NCI-H526 treated with DMSO at 0.1 percent for 48 hours (cell line): ENCODE measurements around the gene DIP2B.

Experiments used
- DNase-seq: peaks from one replicate; lab custom pipeline; 2025; lab: John Stamatoyannopoulos, UW

Gene DIP2B

DNA sequence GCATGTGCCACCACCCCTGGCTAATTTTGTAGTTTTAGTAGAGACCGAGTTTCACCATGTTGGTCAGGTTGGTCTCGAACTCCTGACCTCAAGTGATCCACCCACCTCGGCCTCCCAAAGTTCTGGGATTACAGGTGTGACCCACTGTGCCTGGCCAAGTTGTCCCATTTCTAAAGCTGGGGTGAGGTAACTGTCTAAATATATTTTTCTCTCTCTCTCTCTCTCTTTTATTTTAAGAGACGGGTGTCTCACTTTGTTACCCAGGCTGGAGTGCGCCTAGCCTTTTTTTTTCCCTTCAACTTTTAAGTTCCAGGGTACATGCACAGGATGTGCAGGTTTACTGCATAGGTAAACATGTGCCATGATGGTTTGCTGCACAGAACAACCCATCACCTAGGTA, 267.7 kb downstream of the DIP2B start:
- DNase-seq: no peak

GRCh38 chr12:50772877-50773276, 268.1 kb downstream of the DIP2B start:
- no peak for DNase-seq

DNA sequence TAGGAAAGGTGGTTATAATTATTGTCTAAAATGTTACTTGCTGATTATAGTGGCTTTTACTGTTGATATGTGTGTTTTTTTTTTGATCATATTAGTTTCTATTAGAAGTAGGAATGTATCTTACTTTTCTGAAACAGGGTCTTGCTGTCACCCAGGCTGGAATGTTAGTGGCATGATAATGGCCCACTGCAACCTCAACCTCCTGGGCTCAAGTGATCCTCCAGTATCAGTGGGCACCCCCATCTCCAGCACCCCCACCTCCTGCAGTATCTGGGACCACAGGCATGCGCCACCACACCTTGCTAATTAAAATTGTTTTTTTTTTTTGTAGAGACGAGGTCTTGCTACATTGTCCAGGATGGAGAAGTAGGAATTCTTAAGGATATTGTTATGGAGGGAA, 270.5 kb downstream of the DIP2B start:
- DNase-seq: no peak

- no peak for DNase-seq
Measured at GRCh38 chr12:50776749-50777728, 272.3 kb downstream of the DIP2B start.

- no peak for DNase-seq
Measured at GRCh38 chr12:50778663-50779590, 274.1 kb downstream of the DIP2B start.

DNA sequence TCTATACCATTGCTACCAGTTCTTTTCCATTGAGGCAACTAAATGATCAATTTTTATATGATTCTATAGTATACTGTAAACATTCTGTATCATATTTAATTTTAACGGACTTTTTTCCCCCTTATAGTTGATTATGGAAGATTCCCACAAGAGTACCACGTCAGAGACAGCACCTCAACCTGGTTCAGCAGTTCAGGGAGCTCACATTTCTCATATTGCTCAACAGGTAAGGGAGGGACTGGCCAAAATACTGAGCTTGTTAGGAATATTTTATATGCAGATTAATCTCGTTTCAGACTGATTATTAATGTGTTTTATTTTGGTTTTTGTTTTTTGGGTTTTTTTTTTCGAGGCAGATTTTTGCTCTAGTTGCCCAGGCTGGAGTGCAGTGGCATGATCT, 275.2 kb downstream of the DIP2B start:
- DNase-seq: no peak

GRCh38 chr12:50784501-50784900, 279.7 kb downstream of the DIP2B start:
- DNase-seq: no peak

GRCh38 chr12:50785406-50786001, 280.7 kb downstream of the DIP2B start:
- DNase-seq: no peak

DNA sequence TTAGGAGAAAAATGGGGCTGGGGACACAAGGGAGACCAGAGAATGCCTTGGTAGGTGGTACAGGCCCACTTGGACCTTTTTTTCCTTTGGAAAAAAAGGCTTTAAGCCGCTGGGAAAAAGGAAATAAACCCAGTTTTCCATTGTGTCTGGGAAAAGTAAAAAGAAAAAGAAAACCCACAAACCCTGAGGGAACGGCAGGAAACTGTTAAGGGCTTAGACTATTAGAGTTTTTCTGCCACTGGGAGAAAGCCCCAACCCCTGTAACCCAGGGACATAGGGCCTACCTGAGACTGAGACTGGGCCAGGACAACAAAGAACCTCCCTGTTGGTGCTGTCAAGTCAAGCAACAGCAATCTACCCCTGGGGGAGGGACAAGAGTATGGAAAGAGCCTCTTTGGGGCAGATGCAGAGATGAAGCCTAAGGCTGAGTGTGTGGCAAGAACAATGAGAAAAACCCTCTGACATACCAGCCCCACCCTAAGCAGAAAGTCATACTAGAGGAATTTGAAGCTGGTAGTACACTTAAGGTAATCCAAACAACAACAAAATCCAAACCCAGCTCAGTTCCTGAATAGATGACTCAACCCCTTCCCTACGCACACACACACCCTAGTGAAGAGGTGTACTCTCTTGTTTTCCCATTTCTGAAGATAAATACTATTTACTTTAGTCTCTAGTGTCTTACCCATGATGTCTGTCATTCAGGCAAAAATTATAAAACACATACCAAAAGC, 281.9 kb downstream of the DIP2B start:
- DNase-seq: no peak

GRCh38 chr12:50787618-50788017, 282.8 kb downstream of the DIP2B start:
- DNase-seq: no peak

GRCh38 chr12:50788561-50788960, 283.8 kb downstream of the DIP2B start:
- DNase-seq: no peak

DNA sequence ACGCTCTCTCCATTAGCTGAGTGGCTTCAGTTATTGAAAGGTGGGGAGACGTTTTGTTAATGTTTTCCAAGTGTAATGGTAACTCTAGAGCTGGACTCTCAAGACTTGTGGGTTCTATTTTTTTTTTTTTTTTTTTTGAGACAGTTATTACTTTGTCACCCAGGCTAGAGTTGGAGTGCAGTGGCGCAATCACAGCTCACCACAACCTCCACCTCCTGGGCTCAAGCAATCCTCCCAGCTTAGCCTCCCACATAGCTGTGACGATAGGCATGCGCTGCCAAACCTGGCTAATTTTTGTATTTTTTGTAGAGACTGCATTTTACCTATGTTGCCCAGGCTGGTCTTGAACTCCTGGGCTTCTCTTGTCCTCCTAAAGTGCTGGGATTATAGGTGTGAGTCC, 285.3 kb downstream of the DIP2B start:
- no peak for DNase-seq
